SU-DHL-6 (cell line): ENCODE results near the gene ZNF579.

Source experiments
- CTCF ChIP-seq: fragments of 200-600 bp; sonication (generic); IDR thresholded peaks from one replicate; pipeline ENCODE4 v1.5.1; 2017; ENCODE audit warnings: antibody characterized with exemption, mild to moderate bottlenecking, low read length, moderate library complexity; ENCODE audit not compliant: insufficient read depth, poor library complexity, severe bottlenecking
- EZH2phosphoT487 ChIP-seq: fragments of 200-600 bp; sonication (generic), shearing (Covaris generic); conservative IDR thresholded peaks from 2 replicates; pipeline ENCODE4 v1.6.1; 2018; ENCODE audit warnings: mild to moderate bottlenecking, antibody characterized with exemption, low read length, moderate library complexity, mixed read lengths

GRCh38 chr19:55579766-55580621 is 654 bp downstream of the ZNF579 start:
- TF ChIP-seq CTCF = no peak
- no peak for TF ChIP-seq EZH2phosphoT487
